Panc1 (cell line): ENCODE results near the gene HCFC1R1. TPM values are rescaled to one million over a fixed set of nuclear protein-coding genes. Genes with fewer than 3 reads are reported as not detected.

Experiments used
- ATAC-seq: fragments of 200-7000 bp; cut with Tn5 transposase; 2 replicates; pipeline ENCODE4 v1.9.1; 2020; ENCODE audit warnings: mild to moderate bottlenecking, moderate library complexity
- BruUV-seq: library from RNA; stranded (reverse); fragments of 400-500 nt; replicated peaks from 2 replicates; lab custom pipeline; 2021; lab: Mats Ljungman, UMichigan
- CTCF ChIA-PET: fragments of 300-600 bp; sonication (Branson Sonifier 250); formaldehyde crosslinking; loops from one replicate; lab custom pipeline; 2022; ENCODE audit warnings: antibody characterized with exemption; lab: Charles Lee
- POLR2A ChIA-PET: fragments of 300-600 bp; sonication (Branson Sonifier 250); formaldehyde crosslinking; loops from one replicate; lab custom pipeline; 2022; ENCODE audit warnings: antibody characterized with exemption; lab: Charles Lee
- DNase-seq: peaks from one replicate; pipeline ENCODE4 v3.0.0-alpha.2; 2010; ENCODE audit warnings: low read depth, low spot score
- H3K27ac ChIP-seq: 2 replicates; pipeline ENCODE4 v1.5.1; 2011; ENCODE audit warnings: mild to moderate bottlenecking, low read length, inconsistent platforms
- H3K27me3 ChIP-seq: fragments of 200-500 bp; sonication (Bioruptor generic); 2 replicates; pipeline ENCODE4 v1.6.0; 2014; ENCODE audit warnings: low read length, inconsistent platforms; ENCODE audit not compliant: control insufficient read depth, insufficient read depth
- H3K36me3 ChIP-seq: fragments of 200-500 bp; sonication (Bioruptor generic); 2 replicates; pipeline ENCODE4 v1.5.1; 2014; ENCODE audit warnings: inconsistent platforms, mild to moderate bottlenecking, low read length, moderate library complexity; ENCODE audit not compliant: control insufficient read depth, insufficient read depth
- H3K4me1 ChIP-seq: 2 replicates; pipeline ENCODE4 v1.5.1; 2011; ENCODE audit warnings: inconsistent platforms, mild to moderate bottlenecking, low read length, moderate library complexity; ENCODE audit not compliant: control insufficient read depth, insufficient read depth
- H3K4me3 ChIP-seq, 2 experiments: 2 replicates each; pipeline ENCODE4 v1.5.1; 2011 to 2012; ENCODE audit warnings: low read depth in 2 of 2, low read length in 2 of 2, mild to moderate bottlenecking in 2 of 2, inconsistent platforms in 1 of 2, moderate library complexity in 1 of 2
- H3K9me3 ChIP-seq: fragments of 200-500 bp; sonication (Bioruptor generic); 2 replicates; pipeline ENCODE4 v1.5.1; 2014; ENCODE audit warnings: low read depth, mild to moderate bottlenecking, inconsistent platforms, low read length, moderate library complexity; ENCODE audit not compliant: control insufficient read depth, insufficient read depth
- CTCF ChIP-seq: fragments of 450-650 bp; IDR thresholded peaks from 2 replicates; pipeline ENCODE4 v1.5.1; 2017; ENCODE audit warnings: mild to moderate bottlenecking
- POLR2AphosphoS5 ChIP-seq: IDR thresholded peaks from 2 replicates; pipeline ENCODE4 v1.6.1; 2012; ENCODE audit warnings: mild to moderate bottlenecking, low read depth, low read length, moderate library complexity
- REST ChIP-seq, 2 experiments: IDR thresholded peaks; 2 replicates each; pipeline ENCODE4 v1.6.1; 2011 to 2012; ENCODE audit warnings: low read depth in 2 of 2, control low read depth in 1 of 2, low read length in 1 of 2, mild to moderate bottlenecking in 1 of 2, moderate library complexity in 1 of 2; ENCODE audit not compliant: insufficient read depth in 1 of 2
- SIN3A ChIP-seq: IDR thresholded peaks from 2 replicates; pipeline ENCODE4 v1.6.1; 2012; ENCODE audit warnings: low read depth, mild to moderate bottlenecking, low read length, moderate library complexity, borderline replicate concordance; ENCODE audit not compliant: insufficient read depth
- TCF7L2 ChIP-seq: IDR thresholded peaks from 2 replicates; pipeline ENCODE4 v1.6.1; 2011; ENCODE audit warnings: mild to moderate bottlenecking, low read depth, low read length, inconsistent platforms
- in situ Hi-C: cut with HindIII; loops from 2 replicates; pipeline ENCODE4 v1.10.0; 2016; ENCODE audit warnings: low sequenced_read_pairs, low pct_unique_long_range_greater_than_20kb
- intact Hi-C: fragments of 100-400 bp; cut with micrococcal nuclease; formaldehyde crosslinking; loops from one replicate; pipeline ENCODE4 v1.10.0; 2022; ENCODE audit not compliant: unreplicated experiment
- total RNA-seq: library from RNA; stranded (reverse); gene quantifications from one replicate; pipeline ENCODE4 v1.2.1, GENCODE V29; 2021; ENCODE audit not compliant: unreplicated experiment

The HCFC1R1 gene
- total RNA-seq, 1 experiment from 2014 or later, result 67.3 TPM

- Histone ChIP-seq H3K9me3 (no peaks in the 10 kb centered on the region), H3K4me3 (no peak overlapping the region), H3K4me1 (peaks cover 3% of the 10 kb centered on the region), H3K27me3 (no peaks in the 10 kb centered on the region), H3K27ac (no peak overlapping the region), H3K36me3 (no peaks in the 10 kb centered on the region)
- no peak for ATAC-seq
- intact Hi-C loops (no loop called here), in situ Hi-C loops (no loop called here)
- DNase-seq, result no peak
- no TSS peak for BruUV-seq
- POLR2A ChIA-PET, result no interaction called here
- TF ChIP-seq TCF7L2 (no peak), REST (IDR thresholded peaks at IDR 0.05; ENCODE audit: insufficient read depth in 1 of 2, low read depth in 2 of 2, low read length in 1 of 2) (no peak), CTCF (no peak), POLR2AphosphoS5 (no peak), SIN3A (no peak)
- CTCF ChIA-PET, result no interaction called here
Observed at GRCh38 chr16:2987286-2987685, 36.5 kb downstream of the HCFC1R1 start.

DNA sequence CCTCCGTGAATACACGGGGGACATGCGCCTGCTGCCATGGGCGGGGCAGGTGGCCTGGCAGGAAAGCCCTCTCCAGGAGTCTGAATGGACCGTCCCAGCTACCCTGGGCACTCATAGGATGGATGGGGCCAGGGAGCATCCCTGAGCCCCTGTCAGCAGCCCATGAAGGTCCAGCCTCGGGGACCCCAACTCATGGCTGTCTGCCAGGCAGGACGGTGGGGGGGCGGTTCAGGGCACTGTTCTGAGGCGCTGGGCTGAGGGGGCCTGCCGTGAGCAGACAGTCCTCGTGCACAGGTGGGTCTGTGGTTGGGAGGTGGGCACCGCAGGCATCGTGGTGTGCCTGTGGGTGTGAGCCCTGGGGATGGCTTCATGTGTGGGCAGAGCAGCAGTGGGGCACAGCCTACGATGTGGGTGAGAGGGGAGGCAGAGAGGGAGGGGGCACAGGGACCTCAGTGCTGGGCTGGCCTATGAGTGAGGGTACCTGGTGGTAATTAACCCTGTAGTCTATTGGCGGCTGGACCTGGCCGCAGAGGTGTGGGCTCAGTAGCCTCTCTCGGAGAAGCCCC lies 37.0 kb downstream of the HCFC1R1 start:
- Histone ChIP-seq H3K4me1 (peaks cover 8% of the 10 kb centered on the region), H3K27me3 (no peaks in the 10 kb centered on the region), H3K27ac (no peak overlapping the region), H3K9me3 (no peaks in the 10 kb centered on the region), H3K36me3 (no peaks in the 10 kb centered on the region), H3K4me3 (no peak overlapping the region)
- TF ChIP-seq TCF7L2 (no peak), REST (IDR thresholded peaks at IDR 0.05; ENCODE audit: insufficient read depth in 1 of 2, low read depth in 2 of 2, low read length in 1 of 2) (no peak), POLR2AphosphoS5 (no peak), CTCF (no peak), SIN3A (no peak)
- intact Hi-C loops, result no loop called here
- no TSS peak for BruUV-seq
- in situ Hi-C loops, result no loop called here
- no peak for DNase-seq
- POLR2A ChIA-PET, result no interaction called here
- no peak for ATAC-seq
- CTCF ChIA-PET, result interaction anchor here (0.6 kb wide), 1 partner anchor 66 kb away, joined by 3 read pairs; no protein-coding TSS in a partner anchor
